H1 (cell line): ENCODE data around the gene AMOT. TPM values are rescaled to one million over a fixed set of nuclear protein-coding genes. Genes with fewer than 3 reads are reported as not detected.

Experiments
- CTCF ChIA-PET: fragments of 300-600 bp; sonication (Branson Sonifier 250); formaldehyde crosslinking; loops from one replicate; lab custom pipeline; 2021; ENCODE audit not compliant: partially characterized antibody; lab: Charles Lee
- POLR2A ChIA-PET: fragments of 300-600 bp; sonication (Branson Sonifier 250); formaldehyde crosslinking; loops from one replicate; lab custom pipeline; 2021; ENCODE audit warnings: inconsistent platforms; ENCODE audit not compliant: partially characterized antibody; lab: Charles Lee
- DNase-seq, 2 experiments: peaks; one replicate each; pipeline versions ENCODE4 v3.0.0 to v3.0.0-alpha.2; 2010 to 2022; ENCODE audit warnings: low spot score in 2 of 2, low read depth in 1 of 2, mixed read lengths in 1 of 2
- FAIRE-seq: peaks from 2 replicates; lab custom pipeline; 2011; peaks lifted over from hg19 to GRCh38; lab: Jason Lieb, UNC
- H2AFZ ChIP-seq: 2 replicates; pipeline ENCODE4 v1.8.1; 2012; ENCODE audit warnings: low read length, inconsistent platforms
- H2AK5ac ChIP-seq: 2 replicates; pipeline ENCODE4 v1.6.1; 2013; ENCODE audit warnings: low read depth, low read length
- H2BK120ac ChIP-seq: replicated peaks from 2 replicates; pipeline ENCODE3; 2013; ENCODE audit warnings: low read depth, low read length, inconsistent platforms
- H2BK12ac ChIP-seq: 2 replicates; pipeline ENCODE4 v1.6.1; 2013; ENCODE audit warnings: low read depth, low read length
- H2BK15ac ChIP-seq: 2 replicates; pipeline ENCODE4 v1.6.1; 2013; ENCODE audit warnings: low read length
- H2BK20ac ChIP-seq: 2 replicates; pipeline ENCODE4 v1.6.1; 2013; ENCODE audit warnings: low read length
- H2BK5ac ChIP-seq: 2 replicates; pipeline ENCODE4 v1.6.1; 2013; ENCODE audit warnings: low read depth, low read length
- H3K14ac ChIP-seq: 2 replicates; pipeline ENCODE4 v1.6.1; 2013; ENCODE audit warnings: inconsistent platforms; ENCODE audit not compliant: insufficient read length
- H3K18ac ChIP-seq: 2 replicates; pipeline ENCODE4 v1.6.1; 2013; ENCODE audit warnings: low read length; ENCODE audit errors: extremely low read depth
- H3K23ac ChIP-seq: 2 replicates; pipeline ENCODE4 v1.6.1; 2013; ENCODE audit warnings: inconsistent platforms; ENCODE audit not compliant: insufficient read length
- H3K23me2 ChIP-seq: 2 replicates; pipeline ENCODE4 v1.6.1; 2013; ENCODE audit warnings: low read depth, low read length
- H3K27ac ChIP-seq: 2 replicates; pipeline ENCODE4 v1.6.1; 2011; ENCODE audit warnings: low read depth, low read length, inconsistent platforms
- H3K27me3 ChIP-seq, 4 experiments: replicated peaks in 1 of 4; 1 replicate in 1 of 4; 2 replicates in 3 of 4; pipeline versions ENCODE4 v1.6.1 to v1.8.1; 2011 to 2013; ENCODE audit warnings: low read length in 3 of 4, mild to moderate bottlenecking in 3 of 4, inconsistent platforms in 2 of 4, mixed read lengths in 2 of 4, moderate library complexity in 1 of 4; ENCODE audit not compliant: control insufficient read depth in 3 of 4, insufficient read depth in 3 of 4; ENCODE audit errors: extremely low read depth in 1 of 4
- H3K36me3 ChIP-seq, 4 experiments: 2 replicates each; pipeline versions ENCODE4 v1.6.1 to v1.8.1; 2011 to 2013; ENCODE audit warnings: mild to moderate bottlenecking in 4 of 4, low read length in 3 of 4, moderate library complexity in 2 of 4, control low read depth in 1 of 4, inconsistent platforms in 1 of 4; ENCODE audit not compliant: insufficient read depth in 4 of 4, control insufficient read depth in 2 of 4
- H3K4ac ChIP-seq: replicated peaks from 2 replicates; pipeline ENCODE3; 2013; ENCODE audit warnings: low read length, low read depth, mixed read lengths, inconsistent platforms; ENCODE audit not compliant: insufficient read length
- H3K4me1 ChIP-seq, 4 experiments: replicated peaks in 1 of 4; 1 replicate in 1 of 4; 2 replicates in 3 of 4; pipeline versions ENCODE4 v1.6.1 to v1.8.1; 2011 to 2013; ENCODE audit warnings: low read length in 3 of 4, inconsistent platforms in 2 of 4, mixed read lengths in 1 of 4; ENCODE audit not compliant: insufficient read depth in 4 of 4, control insufficient read depth in 3 of 4
- H3K4me2 ChIP-seq, 2 experiments: 2 replicates each; pipeline versions ENCODE4 v1.6.1 to v1.8.1; 2011 to 2013; ENCODE audit warnings: low read depth in 2 of 2, low read length in 2 of 2, control low read depth in 1 of 2, inconsistent platforms in 1 of 2, mild to moderate bottlenecking in 1 of 2; ENCODE audit not compliant: insufficient read depth in 1 of 2
- H3K4me3 ChIP-seq, 4 experiments: fragments of 200-600, 300-600 bp in 1 of 4; sonication (generic), shearing (Covaris generic), sonication (Bioruptor Twin) in 1 of 4; 2 replicates each; pipeline versions ENCODE4 v1.5.1 to v1.8.1; 2011 to 2016; ENCODE audit warnings: low read length in 4 of 4, low read depth in 3 of 4, control low read depth in 2 of 4, inconsistent platforms in 2 of 4, mild to moderate bottlenecking in 2 of 4, mixed read lengths in 1 of 4, moderate library complexity in 1 of 4; ENCODE audit not compliant: insufficient read depth in 2 of 4; ENCODE audit errors: extremely low read depth in 1 of 4
- H3K56ac ChIP-seq: replicated peaks from 2 replicates; pipeline ENCODE3; 2013; ENCODE audit warnings: low read depth, mild to moderate bottlenecking, mixed read lengths, low read length, inconsistent platforms; ENCODE audit not compliant: insufficient read length
- H3K79me1 ChIP-seq: 2 replicates; pipeline ENCODE4 v1.6.1; 2013; ENCODE audit warnings: low read depth, low read length, control low read depth
- H3K79me2 ChIP-seq, 2 experiments: 2 replicates each; pipeline versions ENCODE4 v1.6.1 to v1.8.1; 2012 to 2013; ENCODE audit warnings: low read length in 2 of 2, mild to moderate bottlenecking in 2 of 2, inconsistent platforms in 1 of 2; ENCODE audit not compliant: insufficient read depth in 2 of 2, control insufficient read depth in 1 of 2
- H3K9ac ChIP-seq, 4 experiments: replicated peaks in 1 of 4; 1 replicate in 1 of 4; 2 replicates in 3 of 4; pipeline versions ENCODE4 v1.6.1 to v1.8.1; 2011 to 2013; ENCODE audit warnings: low read depth in 3 of 4, low read length in 3 of 4, control low read depth in 2 of 4, mild to moderate bottlenecking in 2 of 4, moderate library complexity in 2 of 4, inconsistent platforms in 1 of 4; ENCODE audit errors: extremely low read depth in 1 of 4
- H3K9me3 ChIP-seq, 2 experiments: 2 replicates each; pipeline versions ENCODE4 v1.6.1 to v1.8.1; 2012 to 2013; ENCODE audit warnings: mild to moderate bottlenecking in 2 of 2, moderate library complexity in 2 of 2, control low read depth in 1 of 2, inconsistent platforms in 1 of 2, low read depth in 1 of 2, low read length in 1 of 2, mixed read lengths in 1 of 2; ENCODE audit not compliant: insufficient read depth in 2 of 2
- H4K20me1 ChIP-seq, 2 experiments: replicated peaks in 1 of 2; 2 replicates each; pipeline versions ENCODE3 to v1.8.1; 2011 to 2013; ENCODE audit warnings: inconsistent platforms in 2 of 2, low read length in 2 of 2, mild to moderate bottlenecking in 1 of 2; ENCODE audit not compliant: insufficient read depth in 2 of 2, control insufficient read depth in 1 of 2
- H4K5ac ChIP-seq: 2 replicates; pipeline ENCODE4 v1.6.1; 2013; ENCODE audit warnings: low read length, low read depth, mixed read lengths, inconsistent platforms; ENCODE audit not compliant: insufficient read length
- H4K8ac ChIP-seq: 2 replicates; pipeline ENCODE4 v1.8.0; 2013; ENCODE audit warnings: mild to moderate bottlenecking, moderate library complexity, low read length, inconsistent platforms; ENCODE audit not compliant: insufficient read depth; ENCODE audit errors: extremely low read depth
- H4K91ac ChIP-seq: replicated peaks from 2 replicates; pipeline ENCODE3; 2013; ENCODE audit warnings: low read length, mixed read lengths, inconsistent platforms; ENCODE audit not compliant: insufficient read length
- CHD1 ChIP-seq: IDR thresholded peaks from 2 replicates; pipeline ENCODE4 v1.6.1; 2012; ENCODE audit warnings: low read depth, low read length, improper control_type of control experiment
- CHD2 ChIP-seq: IDR thresholded peaks from 2 replicates; pipeline ENCODE4 v1.6.1; 2012; ENCODE audit warnings: low read length, improper control_type of control experiment
- CTBP2 ChIP-seq: IDR thresholded peaks from 2 replicates; pipeline ENCODE4 v1.7.0; 2011; ENCODE audit warnings: borderline replicate concordance, mild to moderate bottlenecking, moderate library complexity, mixed read lengths, low read length; ENCODE audit not compliant: insufficient read depth, insufficient read length
- EZH2 ChIP-seq: fragments of 200-600 bp; sonication (generic); IDR thresholded peaks from 2 replicates; pipeline ENCODE4 v1.7.1; 2012; ENCODE audit warnings: low read depth, mild to moderate bottlenecking, moderate library complexity, low read length, inconsistent platforms; ENCODE audit not compliant: severe bottlenecking
- KDM5A ChIP-seq: fragments of 200-600 bp; IDR thresholded peaks from 2 replicates; pipeline ENCODE4 v1.7.1; 2012; ENCODE audit warnings: mild to moderate bottlenecking, low read length, inconsistent platforms, mixed read lengths
- NRF1 ChIP-seq: IDR thresholded peaks from 2 replicates; pipeline ENCODE4 v1.6.1; 2011; ENCODE audit warnings: mild to moderate bottlenecking, low read depth, low read length, improper control_type of control experiment
- POU5F1 ChIP-seq: IDR thresholded peaks from 2 replicates; pipeline ENCODE4 v1.6.1; 2011; ENCODE audit warnings: low read depth, mild to moderate bottlenecking, low read length, moderate library complexity
- SIX5 ChIP-seq: IDR thresholded peaks from 2 replicates; pipeline ENCODE4 v1.6.1; 2011; ENCODE audit warnings: mild to moderate bottlenecking, low read depth, low read length
- WGBS, 2 experiments: shearing (Covaris generic) in 1 of 2; methylation state at CpG; one replicate each; pipeline versions ENCODE4 v1.1.6 to v1.1.7; 2013 to 2015; ENCODE audit warnings: low lambda C conversion rate in 2 of 2, mixed read lengths in 2 of 2, inconsistent platforms in 1 of 2, low coverage in 1 of 2, missing lambda C conversion rate in 1 of 2; ENCODE audit not compliant: insufficient replicate concordance in 2 of 2, insufficient coverage in 1 of 2, insufficient read length in 1 of 2; ENCODE audit errors: extremely low coverage in 1 of 2, missing lambda C conversion rate in 1 of 2; 5-methylcytosine and 5-hydroxymethylcytosine counted together
- polyA plus RNA-seq, 7 experiments: library from polyadenylated mRNA; depleted of rRNA in 3 of 7; stranded (reverse) in 5 of 7; unstranded in 2 of 7; fragments of >200 nt in 5 of 7; fragments of 200-250 nt in 2 of 7; gene quantifications; 1 replicate in 5 of 7; 2 replicates in 1 of 7; 4 replicates in 1 of 7; pipeline versions ENCODE4 v1.2.1 to v1.2.3, GENCODE V29; 2011 to 2013; ENCODE audit warnings: missing spikeins in 2 of 7, mixed read lengths in 2 of 7
- total RNA-seq: library from RNA; stranded (reverse); fragmentation: NEBNext Ultra II Directional; extraction: Animal tissue kit (Norgen Biotek cat#: 25700); gene quantifications from 2 replicates; pipeline ENCODE4 v1.2.1, GENCODE V29; 2021
- TF ChIP-seq, protein P1 (sequence below): IDR thresholded peaks from 2 replicates; pipeline ENCODE4 v1.6.1; 2011; ENCODE audit warnings: low read length, improper control_type of control experiment

Gene AMOT
- total and polyA plus RNA-seq, 2 of the 8 experiments (the other 6 are each of a cell fraction or from before 2014, with no cell fraction given) = 2.3 to 7.1 TPM

DNA sequence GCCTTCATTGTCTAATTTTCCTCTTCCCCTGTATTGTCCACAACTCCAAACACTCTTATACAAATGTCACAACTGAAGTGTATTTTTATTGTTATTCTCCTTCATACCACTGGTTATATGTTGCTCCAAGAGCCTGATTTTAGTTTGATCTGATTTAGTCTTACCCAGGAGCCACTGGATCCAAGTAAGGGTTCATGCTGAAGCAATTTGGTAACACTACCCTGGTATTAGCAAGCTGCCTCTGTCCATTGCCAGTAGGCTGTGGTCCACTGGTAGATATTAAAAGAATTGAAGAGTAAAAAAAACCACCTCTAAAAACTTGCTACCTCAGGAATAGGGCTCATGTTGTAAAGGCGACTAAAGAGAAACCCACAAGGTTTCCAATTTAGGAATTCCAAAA, 41.2 kb downstream of the AMOT start:
- no peak overlapping the region for H3K18ac ChIP-seq
- no peaks in the 10 kb centered on the region for H3K36me3 ChIP-seq
- H3K4ac ChIP-seq = no peak overlapping the region
- no peaks in the 10 kb centered on the region for H3K79me1 ChIP-seq
- no peaks in the 10 kb centered on the region for H3K23me2 ChIP-seq
- no peak overlapping the region for H2AK5ac ChIP-seq
- H3K4me3 ChIP-seq = no peak overlapping the region
- no peak overlapping the region for H3K23ac ChIP-seq
- H2BK120ac ChIP-seq = no peak overlapping the region
- no peak overlapping the region for H4K5ac ChIP-seq
- DNase-seq (no peak), FAIRE-seq (no peak)
- H2BK15ac ChIP-seq = no peak overlapping the region
- TF ChIP-seq, protein P1, sequence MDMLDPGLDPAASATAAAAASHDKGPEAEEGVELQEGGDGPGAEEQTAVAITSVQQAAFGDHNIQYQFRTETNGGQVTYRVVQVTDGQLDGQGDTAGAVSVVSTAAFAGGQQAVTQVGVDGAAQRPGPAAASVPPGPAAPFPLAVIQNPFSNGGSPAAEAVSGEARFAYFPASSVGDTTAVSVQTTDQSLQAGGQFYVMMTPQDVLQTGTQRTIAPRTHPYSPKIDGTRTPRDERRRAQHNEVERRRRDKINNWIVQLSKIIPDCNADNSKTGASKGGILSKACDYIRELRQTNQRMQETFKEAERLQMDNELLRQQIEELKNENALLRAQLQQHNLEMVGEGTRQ = no peak
- TF ChIP-seq CTBP2 (no peak), EZH2 (no peak), SIX5 (no peak), KDM5A (no peak), POU5F1 (no peak), CHD1 (no peak), CHD2 (no peak), NRF1 (no peak)
- H3K79me2 ChIP-seq = no peaks in the 10 kb centered on the region
- H4K20me1 ChIP-seq = no peaks in the 10 kb centered on the region
- no peak overlapping the region for H2BK5ac ChIP-seq
- no peak overlapping the region for H2BK12ac ChIP-seq
- H3K27ac ChIP-seq = no peak overlapping the region
- no peak overlapping the region for H2AFZ ChIP-seq
- 80% methylated on average over 1 of the region's 1 CpG; no CpG with 5 or more reads in 1 of the 2 experiments for WGBS, 2 experiments
- H4K8ac ChIP-seq = no peak overlapping the region
- H4K91ac ChIP-seq = no peak overlapping the region
- POLR2A ChIA-PET = no interaction called here
- no peaks in the 10 kb centered on the region for H3K27me3 ChIP-seq
- no peak overlapping the region for H2BK20ac ChIP-seq
- H3K9me3 ChIP-seq = no peaks in the 10 kb centered on the region
- no peak overlapping the region for H3K9ac ChIP-seq
- no peak overlapping the region for H3K4me2 ChIP-seq
- CTCF ChIA-PET = interaction anchor here (1.2 kb wide), 1 partner anchor 17 kb away, joined by 3 read pairs; no protein-coding TSS in a partner anchor
- no peaks in the 10 kb centered on the region for H3K4me1 ChIP-seq
- H3K14ac ChIP-seq = no peak overlapping the region
- no peak overlapping the region for H3K56ac ChIP-seq
